Panc1 (cell line): ENCODE results near the gene UCHL5.

Source experiments
- CTCF ChIP-seq: fragments of 450-650 bp; IDR thresholded peaks from 2 replicates; pipeline ENCODE4 v1.5.1; 2017; ENCODE audit warnings: mild to moderate bottlenecking
- REST ChIP-seq, 2 experiments: IDR thresholded peaks; 2 replicates each; pipeline ENCODE4 v1.6.1; 2011 to 2012; ENCODE audit warnings: low read depth in 2 of 2, control low read depth in 1 of 2, low read length in 1 of 2, mild to moderate bottlenecking in 1 of 2, moderate library complexity in 1 of 2; ENCODE audit not compliant: insufficient read depth in 1 of 2

GRCh38 chr1:192966073-192966472 is 93.1 kb downstream of the UCHL5 start:
- TF ChIP-seq CTCF (no peak), REST (IDR thresholded peaks at IDR 0.05; ENCODE audit: insufficient read depth in 1 of 2, low read depth in 2 of 2, low read length in 1 of 2) (no peak)
